Hepatocyte (in vitro differentiated cells): ENCODE results near the gene SEMA5A. TPM values are rescaled to one million over a fixed set of nuclear protein-coding genes. Genes with fewer than 3 reads are reported as not detected.

Experiments
- DNase-seq: peaks from one replicate; pipeline ENCODE4 v3.0.0-alpha.2; 2016; ENCODE audit warnings: low spot score
- H2AFZ ChIP-seq: fragments of 200-600 bp; sonication (generic); 2 replicates; pipeline ENCODE4 v1.6.0; 2016; ENCODE audit warnings: antibody characterized with exemption, mild to moderate bottlenecking
- H3K27ac ChIP-seq: fragments of 200-600 bp; sonication (generic); 2 replicates; pipeline ENCODE4 v1.5.1; 2016; ENCODE audit warnings: mild to moderate bottlenecking
- H3K27me3 ChIP-seq: fragments of 200-600 bp; sonication (generic); 2 replicates; pipeline ENCODE4 v1.6.1; 2016
- H3K36me3 ChIP-seq: fragments of 200-600 bp; sonication (generic); replicated peaks from 2 replicates; pipeline ENCODE4 v1.5.1; 2016; ENCODE audit warnings: low read depth; ENCODE audit not compliant: insufficient read depth
- H3K4me1 ChIP-seq: fragments of 200-600 bp; sonication (generic); 2 replicates; pipeline ENCODE4 v1.5.1; 2016; ENCODE audit warnings: mild to moderate bottlenecking, moderate library complexity; ENCODE audit not compliant: insufficient read depth
- H3K4me2 ChIP-seq: fragments of 200-600 bp; sonication (generic); 2 replicates; pipeline ENCODE4 v1.6.0; 2016
- H3K4me3 ChIP-seq: fragments of 200-600 bp; sonication (generic); 2 replicates; pipeline ENCODE4 v1.5.1; 2016; ENCODE audit warnings: mild to moderate bottlenecking
- H3K79me2 ChIP-seq: fragments of 200-600 bp; sonication (generic); 2 replicates; pipeline ENCODE4 v1.6.0; 2017; ENCODE audit warnings: mild to moderate bottlenecking
- H3K9me2 ChIP-seq: fragments of 200-600 bp; sonication (generic); replicated peaks from 2 replicates; pipeline ENCODE4 v1.6.0; 2017; ENCODE audit warnings: mild to moderate bottlenecking; ENCODE audit not compliant: insufficient read depth
- H3K9me3 ChIP-seq: fragments of 200-600 bp; sonication (generic); 2 replicates; pipeline ENCODE4 v1.5.1; 2016; ENCODE audit warnings: low read depth, mild to moderate bottlenecking
- H4K20me1 ChIP-seq: fragments of 200-600 bp; sonication (generic); 2 replicates; pipeline ENCODE4 v1.6.0; 2016; ENCODE audit warnings: mild to moderate bottlenecking; ENCODE audit not compliant: insufficient read depth, poor library complexity, severe bottlenecking
- EZH2 ChIP-seq: fragments of 200-600 bp; sonication (generic); IDR thresholded peaks from 2 replicates; pipeline ENCODE4 v1.6.1; 2016; ENCODE audit warnings: antibody characterized with exemption, mild to moderate bottlenecking, borderline replicate concordance
- EZH2phosphoT487 ChIP-seq: fragments of 200-600 bp; sonication (generic); IDR thresholded peaks from one replicate; pipeline ENCODE4 v1.6.1; 2018; ENCODE audit warnings: antibody characterized with exemption, mild to moderate bottlenecking, low read depth, moderate library complexity; ENCODE audit not compliant: unreplicated experiment, severe bottlenecking
- WGBS: methylation state at CpG from one replicate; pipeline ENCODE4 v1.1.6; 2016; ENCODE audit warnings: low lambda C conversion rate; ENCODE audit errors: missing lambda C conversion rate; 5-methylcytosine and 5-hydroxymethylcytosine counted together
- polyA plus RNA-seq: library from polyadenylated mRNA; unstranded; fragments of >200 nt; fragmentation: Nextera tagmentation; extraction: Ambion mirVana; gene quantifications from 2 replicates; pipeline ENCODE4 v1.2.1, GENCODE V29; 2016
- total RNA-seq: library from RNA; depleted of rRNA; stranded (reverse); fragments of >200 nt; gene quantifications from 2 replicates; pipeline ENCODE4 v1.2.3, GENCODE V29; 2014
- TF ChIP-seq, protein P1 (sequence below): fragments of 200-600 bp; sonication (generic); IDR thresholded peaks from 2 replicates; pipeline ENCODE4 v1.5.1; 2016; ENCODE audit warnings: antibody characterized with exemption, mild to moderate bottlenecking; ENCODE audit not compliant: poor library complexity

SEMA5A gene
- total and polyA plus RNA-seq, 2 experiments from 2014 or later = 10.7 to 21.7 TPM

DNA sequence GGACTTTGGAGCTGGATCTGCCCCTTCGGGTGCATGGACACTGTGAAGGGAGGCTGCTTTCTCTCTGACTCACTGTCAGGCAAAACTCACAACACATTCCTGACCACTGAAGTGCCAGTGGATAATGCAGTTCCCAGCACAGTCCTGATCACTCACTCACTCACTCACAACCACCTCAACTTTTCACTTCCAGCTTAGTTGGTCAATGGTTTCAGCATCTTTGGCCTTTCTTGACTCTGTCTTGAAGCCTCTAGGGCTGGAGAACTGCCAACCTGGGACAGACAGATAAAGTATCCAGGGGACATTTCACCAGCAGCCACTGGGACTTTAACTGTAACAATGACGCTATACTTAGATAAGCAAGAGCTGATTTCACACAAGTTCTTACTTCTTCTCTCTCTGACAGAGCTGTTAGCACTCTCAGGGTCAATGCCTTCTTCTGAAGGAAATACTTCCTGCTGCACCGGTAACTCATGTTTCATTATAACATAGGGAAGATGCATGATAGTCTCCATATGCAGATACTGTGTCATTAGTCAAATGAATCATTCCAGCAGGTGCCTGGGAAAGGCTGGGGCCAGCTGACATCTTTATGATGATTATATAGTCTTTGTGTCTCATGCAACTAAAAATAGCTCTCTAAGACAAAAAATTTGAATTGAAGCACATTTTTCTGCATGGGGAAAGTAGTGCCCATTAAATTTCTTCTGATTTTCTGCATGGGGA, 499.0 kb downstream of the SEMA5A start:
- WGBS = 58% methylated on average over 3 of the region's 3 CpGs

GRCh38 chr5:9045946-9046345, 499.9 kb downstream of the SEMA5A start:
- Histone ChIP-seq H3K4me3 (no peak overlapping the region), H3K27me3 (no peaks in the 10 kb centered on the region), H3K4me1 (no peaks in the 10 kb centered on the region), H3K9me2 (no peaks in the 10 kb centered on the region), H3K79me2 (no peaks in the 10 kb centered on the region), H2AFZ (no peak overlapping the region), H4K20me1 (no peaks in the 10 kb centered on the region), H3K4me2 (no peak overlapping the region), H3K9me3 (no peaks in the 10 kb centered on the region), H3K36me3 (no peaks in the 10 kb centered on the region), H3K27ac (no peak overlapping the region)
- no peak for DNase-seq
- TF ChIP-seq, protein P1, sequence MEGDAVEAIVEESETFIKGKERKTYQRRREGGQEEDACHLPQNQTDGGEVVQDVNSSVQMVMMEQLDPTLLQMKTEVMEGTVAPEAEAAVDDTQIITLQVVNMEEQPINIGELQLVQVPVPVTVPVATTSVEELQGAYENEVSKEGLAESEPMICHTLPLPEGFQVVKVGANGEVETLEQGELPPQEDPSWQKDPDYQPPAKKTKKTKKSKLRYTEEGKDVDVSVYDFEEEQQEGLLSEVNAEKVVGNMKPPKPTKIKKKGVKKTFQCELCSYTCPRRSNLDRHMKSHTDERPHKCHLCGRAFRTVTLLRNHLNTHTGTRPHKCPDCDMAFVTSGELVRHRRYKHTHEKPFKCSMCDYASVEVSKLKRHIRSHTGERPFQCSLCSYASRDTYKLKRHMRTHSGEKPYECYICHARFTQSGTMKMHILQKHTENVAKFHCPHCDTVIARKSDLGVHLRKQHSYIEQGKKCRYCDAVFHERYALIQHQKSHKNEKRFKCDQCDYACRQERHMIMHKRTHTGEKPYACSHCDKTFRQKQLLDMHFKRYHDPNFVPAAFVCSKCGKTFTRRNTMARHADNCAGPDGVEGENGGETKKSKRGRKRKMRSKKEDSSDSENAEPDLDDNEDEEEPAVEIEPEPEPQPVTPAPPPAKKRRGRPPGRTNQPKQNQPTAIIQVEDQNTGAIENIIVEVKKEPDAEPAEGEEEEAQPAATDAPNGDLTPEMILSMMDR = no peak
- TF ChIP-seq EZH2 (no peak), EZH2phosphoT487 (no peak)
- WGBS = 94% methylated on average over 2 of the region's 2 CpGs

More for the DNA sequence above, 499.0 kb downstream of the SEMA5A start:
- Histone ChIP-seq H4K20me1 (no peaks in the 10 kb centered on the region), H3K4me1 (no peaks in the 10 kb centered on the region), H3K9me3 (no peaks in the 10 kb centered on the region), H2AFZ (no peak overlapping the region), H3K4me3 (no peak overlapping the region), H3K9me2 (no peaks in the 10 kb centered on the region), H3K4me2 (no peak overlapping the region), H3K27me3 (no peaks in the 10 kb centered on the region), H3K27ac (peak overlapping the region; percentile 9), H3K36me3 (no peaks in the 10 kb centered on the region), H3K79me2 (no peaks in the 10 kb centered on the region)
- TF ChIP-seq, protein P1 = no peak
- TF ChIP-seq EZH2phosphoT487 (no peak), EZH2 (no peak)
- peak; percentile 25 for DNase-seq

DNA sequence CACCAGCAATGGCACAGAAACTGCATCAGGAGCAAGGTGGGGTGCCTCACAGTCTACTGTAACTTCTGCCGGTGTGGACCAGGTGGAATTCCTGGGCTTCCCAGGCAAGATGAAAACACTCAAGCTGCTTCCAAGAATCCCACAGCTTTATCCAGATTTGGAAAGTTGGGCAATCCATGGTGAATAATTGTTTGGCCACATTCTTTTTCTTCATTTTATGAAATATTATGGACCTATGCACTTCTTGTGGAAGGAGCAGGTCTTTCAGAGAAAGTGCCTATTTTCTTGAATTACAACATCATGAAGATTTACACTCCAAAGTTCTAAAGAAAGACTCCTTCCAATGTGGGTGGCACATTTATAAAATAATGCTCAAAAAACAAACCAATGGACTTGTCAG, 503.6 kb downstream of the SEMA5A start:
- TF ChIP-seq EZH2 (no peak), EZH2phosphoT487 (no peak)
- TF ChIP-seq, protein P1 = no peak
- no peak for DNase-seq
- 96% methylated on average over 1 of the region's 1 CpG for WGBS
- Histone ChIP-seq H2AFZ (no peak overlapping the region), H3K9me3 (no peaks in the 10 kb centered on the region), H3K79me2 (no peaks in the 10 kb centered on the region), H3K27ac (no peak overlapping the region), H3K4me2 (no peak overlapping the region), H4K20me1 (no peaks in the 10 kb centered on the region), H3K27me3 (no peaks in the 10 kb centered on the region), H3K4me3 (no peak overlapping the region), H3K36me3 (no peaks in the 10 kb centered on the region), H3K4me1 (no peaks in the 10 kb centered on the region), H3K9me2 (no peaks in the 10 kb centered on the region)

- 96% methylated on average over 2 of the region's 2 CpGs for WGBS
These were observed 505.4 kb downstream of the SEMA5A start for GRCh38 chr5:9040475-9040874.

More at GRCh38 chr5:9040475-9040874, 505.4 kb downstream of the SEMA5A start:
- H3K4me3 ChIP-seq = no peak overlapping the region
- H2AFZ ChIP-seq = no peak overlapping the region
- H3K9me2 ChIP-seq = no peaks in the 10 kb centered on the region
- no peak for TF ChIP-seq EZH2phosphoT487
- no peak for TF ChIP-seq EZH2
- TF ChIP-seq, protein P1 = no peak
- no peaks in the 10 kb centered on the region for H4K20me1 ChIP-seq
- H3K4me2 ChIP-seq = no peak overlapping the region
- DNase-seq = no peak
- H3K79me2 ChIP-seq = no peaks in the 10 kb centered on the region
- H3K27ac ChIP-seq = no peak overlapping the region
- H3K4me1 ChIP-seq = no peaks in the 10 kb centered on the region
- no peaks in the 10 kb centered on the region for H3K9me3 ChIP-seq
- H3K27me3 ChIP-seq = no peaks in the 10 kb centered on the region
- no peaks in the 10 kb centered on the region for H3K36me3 ChIP-seq
